GM23248 (cell line): ENCODE data around the gene TAPBPL. TPM values are rescaled to one million over a fixed set of nuclear protein-coding genes. Genes with fewer than 3 reads are reported as not detected.
"Not testable (repeated sequence)": the region's sequence is repeated elsewhere in the genome, so short reads cannot be mapped to it uniquely, and the experiment has no call there.

Experiments
- DNase-seq: peaks from one replicate; pipeline ENCODE4 v3.0.0-alpha.2; 2015
- H2AFZ ChIP-seq: fragments of 200-600 bp; sonication (generic); 2 replicates; pipeline ENCODE4 v1.6.1; 2016; ENCODE audit warnings: antibody characterized with exemption
- H3F3A ChIP-seq: fragments of 200-600 bp; sonication (generic); 2 replicates; pipeline ENCODE4 v1.6.1; 2016; ENCODE audit warnings: mild to moderate bottlenecking, antibody characterized with exemption, mixed run types; ENCODE audit not compliant: insufficient read depth
- H3K27ac ChIP-seq: fragments of 200-600 bp; sonication (generic); 2 replicates; pipeline ENCODE4 v1.5.1; 2016; ENCODE audit warnings: mild to moderate bottlenecking
- H3K27me3 ChIP-seq: fragments of 200-600 bp; sonication (generic); replicated peaks from 2 replicates; pipeline ENCODE4 v1.6.1; 2016; ENCODE audit warnings: mild to moderate bottlenecking; ENCODE audit not compliant: insufficient read depth
- H3K36me3 ChIP-seq: fragments of 200-600 bp; sonication (generic); 2 replicates; pipeline ENCODE4 v1.6.1; 2016; ENCODE audit warnings: low read depth, mild to moderate bottlenecking
- H3K4me1 ChIP-seq: fragments of 200-600 bp; sonication (generic); 2 replicates; pipeline ENCODE4 v1.6.1; 2016; ENCODE audit warnings: mild to moderate bottlenecking; ENCODE audit not compliant: insufficient read depth
- H3K4me2 ChIP-seq: fragments of 200-600 bp; sonication (generic); one replicate; pipeline ENCODE4 v1.6.1; 2016; ENCODE audit warnings: mild to moderate bottlenecking; ENCODE audit not compliant: unreplicated experiment
- H3K4me3 ChIP-seq: fragments of 200-600 bp; sonication (generic); 2 replicates; pipeline ENCODE4 v1.5.1; 2016; ENCODE audit warnings: mild to moderate bottlenecking
- H3K79me2 ChIP-seq: fragments of 200-600 bp; sonication (generic); 2 replicates; pipeline ENCODE4 v1.6.1; 2016; ENCODE audit warnings: mild to moderate bottlenecking; ENCODE audit not compliant: insufficient read depth
- H3K9ac ChIP-seq: fragments of 200-600 bp; sonication (generic); 2 replicates; pipeline ENCODE4 v1.6.1; 2016; ENCODE audit warnings: mild to moderate bottlenecking
- H3K9me2 ChIP-seq: fragments of 200-600 bp; sonication (generic); 2 replicates; pipeline ENCODE4 v1.6.1; 2016; ENCODE audit warnings: mixed run types, mild to moderate bottlenecking, moderate library complexity; ENCODE audit not compliant: insufficient read depth
- H3K9me3 ChIP-seq: fragments of 200-600 bp; sonication (generic); one replicate; pipeline ENCODE4 v1.6.1; 2017; ENCODE audit warnings: low read depth
- H4K20me1 ChIP-seq: fragments of 200-600 bp; sonication (generic); 2 replicates; pipeline ENCODE4 v1.6.0; 2016; ENCODE audit not compliant: insufficient read depth
- EZH2 ChIP-seq: fragments of 200-600 bp; sonication (generic); IDR thresholded peaks from 2 replicates; pipeline ENCODE4 v1.6.1; 2018; ENCODE audit warnings: antibody characterized with exemption, mild to moderate bottlenecking; ENCODE audit not compliant: insufficient read depth, poor library complexity, severe bottlenecking
- EZH2phosphoT487 ChIP-seq: fragments of 200-600 bp; sonication (generic); IDR thresholded peaks from 2 replicates; pipeline ENCODE4 v1.6.1; 2018; ENCODE audit warnings: antibody characterized with exemption, moderate library complexity, mild to moderate bottlenecking, low read depth; ENCODE audit not compliant: insufficient read depth
- WGBS, 2 experiments: methylation state at CpG; one replicate each; pipeline ENCODE4 v1.1.6; 2015 to 2017; ENCODE audit warnings: low lambda C conversion rate in 2 of 2, low coverage in 1 of 2; ENCODE audit errors: missing lambda C conversion rate in 2 of 2; 5-methylcytosine and 5-hydroxymethylcytosine counted together
- in situ Hi-C: fragments of 300-500 bp; cut with MboI; formaldehyde crosslinking; loops from 2 replicates; pipeline ENCODE4 v1.15.0; 2020
- polyA plus RNA-seq: library from polyadenylated mRNA; unstranded; fragments of >200 nt; fragmentation: Nextera tagmentation; extraction: Ambion mirVana; gene quantifications from 2 replicates; pipeline ENCODE4 v1.2.1, GENCODE V29; 2016
- total RNA-seq: library from RNA; depleted of rRNA; stranded (reverse); fragments of >200 nt; shearing (Covaris generic); gene quantifications from 2 replicates; pipeline ENCODE4 v1.2.3, GENCODE V29; 2014

TAPBPL gene
- total and polyA plus RNA-seq, 2 experiments from 2014 or later, result 7.8 to 9.2 TPM

GRCh38 chr12:6494258-6494743 is 42.5 kb downstream of the TAPBPL start:
- no peak for DNase-seq
- H2AFZ ChIP-seq, result peak overlapping the region; percentile 96
- in situ Hi-C loops, result no loop called here

GRCh38 chr12:6494968-6495367 is 43.1 kb downstream of the TAPBPL start:
- DNase-seq, result peak; percentile 14
- Histone ChIP-seq H3K9ac (peak overlapping the region; percentile 97; the same call in 1 of the 2 replicates), H3K27ac (no peak overlapping the region), H3F3A (peaks cover 18% of the 10 kb centered on the region), H3K4me1 (peaks cover 21% of the 10 kb centered on the region), H3K4me2 (peak overlapping the region; percentile 83), H3K27me3 (no peaks in the 10 kb centered on the region), H3K79me2 (peaks cover 68% of the 10 kb centered on the region), H3K9me3 (no peaks in the 10 kb centered on the region), H2AFZ (no peak overlapping the region), H3K9me2 (no peaks in the 10 kb centered on the region), H3K4me3 (peak overlapping the region; percentile 98), H3K36me3 (peaks cover 26% of the 10 kb centered on the region; the same call in 1 of the 2 replicates), H4K20me1 (no peaks in the 10 kb centered on the region)
- 86 to 96% methylated on average over 1 of the region's 1 CpG for WGBS, 2 experiments
- in situ Hi-C loops, result no loop called here
- TF ChIP-seq EZH2phosphoT487 (no peak), EZH2 (no peak)

More at GRCh38 chr12:6494258-6494743, 42.5 kb downstream of the TAPBPL start:
- Histone ChIP-seq H3K9ac (peak overlapping the region; percentile 97), H3K9me2 (no peaks in the 10 kb centered on the region), H3K4me1 (peaks cover 21% of the 10 kb centered on the region), H3K4me3 (peak overlapping the region; percentile 98), H3F3A (peaks cover 19% of the 10 kb centered on the region), H4K20me1 (no peaks in the 10 kb centered on the region), H3K9me3 (no peaks in the 10 kb centered on the region), H3K27ac (peak overlapping the region; percentile 98), H3K79me2 (peaks cover 63% of the 10 kb centered on the region), H3K27me3 (no peaks in the 10 kb centered on the region), H3K4me2 (peak overlapping the region; percentile 83), H3K36me3 (peaks cover 20% of the 10 kb centered on the region; the same call in 1 of the 2 replicates)
- TF ChIP-seq EZH2phosphoT487, result no peak
- TF ChIP-seq EZH2, result no peak
- 1% methylated on average over 14 of the region's 14 CpGs for WGBS, 2 experiments

GRCh38 chr12:6497291-6497690 is 45.4 kb downstream of the TAPBPL start:
- Histone ChIP-seq H3K79me2 (peaks cover 75% of the 10 kb centered on the region), H3K4me1 (peaks cover 15% of the 10 kb centered on the region), H3F3A (peaks cover 12% of the 10 kb centered on the region), H3K36me3 (peaks cover 22% of the 10 kb centered on the region; the same call in 1 of the 2 replicates)
- in situ Hi-C loops, H3K27me3 ChIP-seq, H3K4me3 ChIP-seq, H2AFZ ChIP-seq, DNase-seq, H3K9me2 ChIP-seq, H3K27ac ChIP-seq, H3K4me2 ChIP-seq, H3K9ac ChIP-seq, H4K20me1 ChIP-seq, H3K9me3 ChIP-seq: not testable (repeated sequence)
- 94 to 98% methylated on average over 3 of the region's 3 CpGs for WGBS, 2 experiments

GRCh38 chr12:6500466-6500865 is 48.6 kb downstream of the TAPBPL start:
- Histone ChIP-seq H3K27ac (no peak overlapping the region), H2AFZ (no peak overlapping the region), H3F3A (no peaks in the 10 kb centered on the region), H3K4me3 (no peak overlapping the region), H3K9me3 (no peaks in the 10 kb centered on the region), H3K4me2 (no peak overlapping the region), H3K9me2 (no peaks in the 10 kb centered on the region), H3K36me3 (peaks cover 22% of the 10 kb centered on the region; the same call in 1 of the 2 replicates), H3K79me2 (peaks cover 80% of the 10 kb centered on the region), H3K27me3 (no peaks in the 10 kb centered on the region), H3K4me1 (0 out of 2 replicates have a peak, but pooled peaks cover 2% of the 10 kb centered on the region), H4K20me1 (no peaks in the 10 kb centered on the region), H3K9ac (no peak overlapping the region)
- in situ Hi-C loops, result no loop called here
- 85 to 86% methylated on average over 2 of the region's 2 CpGs for WGBS, 2 experiments
- no peak for DNase-seq
- no peak for TF ChIP-seq EZH2phosphoT487
- no peak for TF ChIP-seq EZH2
